ENCODE results near the gene SUN1.

The SUN1 gene

DNA sequence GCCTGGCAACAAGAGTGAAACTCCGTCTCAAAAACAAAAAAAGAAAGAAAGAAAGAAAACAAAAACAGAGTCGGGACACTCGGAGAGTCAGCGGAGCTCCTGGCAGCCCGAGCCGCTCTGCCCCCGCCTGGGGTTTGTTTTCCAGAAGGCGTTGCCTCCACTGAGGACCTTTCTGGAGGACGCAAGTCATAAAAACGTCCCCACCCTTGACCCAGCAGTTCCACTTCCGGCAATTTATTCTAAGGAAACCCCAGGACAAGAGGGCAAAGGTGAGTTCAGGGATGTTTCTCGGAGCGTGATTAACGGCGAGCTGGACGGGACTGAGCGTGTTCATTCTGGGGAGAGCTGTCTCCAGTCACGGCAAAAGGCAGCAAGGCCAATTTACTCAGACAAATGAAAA is 27.0 kb upstream of the SUN1 start:
- DNase-seq (ENCODE audit: low read depth in 2 of 2) = no peak

DNA sequence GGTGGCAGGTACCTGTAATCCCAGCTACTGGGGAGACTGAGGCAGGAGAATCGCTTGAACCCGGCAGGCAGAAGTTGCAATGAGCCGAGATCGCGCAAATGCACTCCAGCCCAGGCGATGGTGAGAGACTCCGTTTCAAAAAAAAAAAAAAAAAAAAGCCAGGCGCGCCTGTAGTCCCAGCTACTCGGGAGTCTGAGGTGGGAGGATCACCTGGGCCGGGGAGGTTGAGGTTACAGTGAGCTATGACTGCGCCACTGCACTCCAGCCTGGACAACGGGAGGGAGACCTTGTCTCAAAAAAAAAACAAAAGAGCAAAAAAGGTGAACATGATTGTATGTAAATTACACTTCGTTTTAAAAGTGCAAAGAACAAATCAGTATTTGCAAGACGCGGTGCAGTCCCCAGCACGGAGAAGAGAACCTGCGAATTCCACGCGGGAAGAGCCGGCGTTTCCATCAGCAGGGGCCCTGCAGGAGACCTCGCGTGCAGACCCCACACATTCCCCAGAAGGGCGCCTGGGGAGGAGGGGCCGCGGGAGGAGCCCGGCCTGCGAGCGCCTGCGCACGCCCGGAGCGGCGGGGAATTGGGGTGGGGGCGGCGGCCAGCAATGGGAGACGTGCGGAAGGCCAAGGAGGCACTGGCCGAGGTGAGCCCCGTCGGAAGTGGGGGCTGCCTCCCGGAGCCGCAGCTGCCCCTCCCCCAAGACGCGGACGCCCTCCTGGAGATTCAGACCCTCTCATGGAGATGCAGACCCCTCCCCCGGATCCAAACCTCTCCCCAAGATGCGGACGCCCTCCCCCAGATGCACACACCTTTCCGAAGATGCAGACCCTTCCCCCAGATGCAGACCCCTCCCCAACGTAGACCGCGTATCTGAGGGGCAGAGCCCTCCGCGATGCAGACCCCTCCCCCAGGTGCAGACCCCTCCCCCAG is 16.7 kb upstream of the SUN1 start:
- DNase-seq (ENCODE audit: low read depth in 2 of 2) = no peak

DNA sequence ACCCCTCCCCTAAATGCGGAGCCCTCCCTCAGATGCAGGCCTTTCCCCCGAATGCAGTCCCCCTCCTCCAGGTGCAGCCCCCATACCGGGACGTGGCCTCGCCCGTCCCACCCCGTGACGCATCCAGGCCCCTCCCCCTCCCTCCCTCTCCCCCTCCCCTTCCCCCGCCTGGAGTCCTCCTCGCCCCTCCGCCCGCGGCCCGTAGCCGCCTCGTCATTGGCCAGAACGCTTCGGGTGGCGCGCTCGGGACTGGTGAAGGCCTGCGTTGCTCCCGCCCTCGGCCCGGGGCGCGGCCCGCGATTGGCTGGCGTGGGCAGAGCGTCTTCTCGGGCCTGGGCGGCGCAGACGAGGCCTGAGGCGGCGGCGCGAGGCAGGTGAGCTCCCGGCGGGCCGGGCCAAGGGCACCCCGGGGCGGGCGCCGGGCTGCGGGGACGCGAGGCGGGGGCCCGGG is 16.0 kb upstream of the SUN1 start:
- DNase-seq (ENCODE audit: low read depth in 2 of 2) = peak; percentile 92 to 96

DNA sequence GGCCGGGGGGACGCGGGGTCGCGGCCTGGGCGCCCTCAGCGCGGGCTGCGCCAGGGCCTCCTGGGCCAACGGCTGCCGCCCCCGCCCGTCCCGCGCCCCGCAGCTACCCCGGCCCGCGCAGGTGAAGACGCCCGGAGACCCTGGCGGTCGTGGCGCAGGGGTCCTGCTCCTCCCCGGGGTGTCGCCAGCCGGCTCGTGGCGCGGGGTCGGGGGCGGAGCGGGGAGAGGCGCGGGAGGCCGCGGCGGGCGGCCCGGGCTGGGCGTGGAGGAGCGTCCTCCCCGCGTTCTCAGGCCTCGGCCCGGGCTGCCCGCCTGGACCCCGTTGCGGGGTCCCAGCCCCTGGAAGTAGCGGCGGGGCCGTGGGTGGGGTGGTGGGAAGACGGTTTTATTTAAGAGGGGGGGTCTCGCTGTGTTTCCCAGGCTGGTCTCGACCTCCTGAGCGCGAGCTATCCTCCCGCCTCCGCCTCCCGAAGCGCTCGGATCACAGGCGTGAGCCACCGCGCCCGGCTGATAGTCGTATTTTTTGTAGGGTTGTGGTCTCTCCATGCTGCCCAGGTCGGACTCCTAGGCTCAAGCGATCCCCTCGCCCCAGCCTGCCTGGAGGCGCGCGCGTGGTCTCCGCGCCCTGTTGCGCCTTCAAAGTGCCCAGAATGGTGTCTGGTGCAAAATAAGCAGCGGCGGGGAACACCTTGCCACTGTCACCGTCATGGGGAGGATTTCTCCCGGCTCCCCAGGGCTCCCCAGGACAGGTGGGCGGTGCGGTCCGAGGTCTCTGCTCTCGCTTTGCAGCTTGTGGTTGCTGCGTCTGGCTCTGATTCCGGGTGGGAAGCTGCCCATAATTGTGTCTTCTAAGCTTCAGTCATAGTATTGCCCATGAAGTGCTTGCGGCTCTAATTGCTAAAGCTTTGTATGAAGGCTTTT is 15.3 kb upstream of the SUN1 start:
- peak; percentile 33 to 43 for DNase-seq (ENCODE audit: low read depth in 2 of 2)

DNA sequence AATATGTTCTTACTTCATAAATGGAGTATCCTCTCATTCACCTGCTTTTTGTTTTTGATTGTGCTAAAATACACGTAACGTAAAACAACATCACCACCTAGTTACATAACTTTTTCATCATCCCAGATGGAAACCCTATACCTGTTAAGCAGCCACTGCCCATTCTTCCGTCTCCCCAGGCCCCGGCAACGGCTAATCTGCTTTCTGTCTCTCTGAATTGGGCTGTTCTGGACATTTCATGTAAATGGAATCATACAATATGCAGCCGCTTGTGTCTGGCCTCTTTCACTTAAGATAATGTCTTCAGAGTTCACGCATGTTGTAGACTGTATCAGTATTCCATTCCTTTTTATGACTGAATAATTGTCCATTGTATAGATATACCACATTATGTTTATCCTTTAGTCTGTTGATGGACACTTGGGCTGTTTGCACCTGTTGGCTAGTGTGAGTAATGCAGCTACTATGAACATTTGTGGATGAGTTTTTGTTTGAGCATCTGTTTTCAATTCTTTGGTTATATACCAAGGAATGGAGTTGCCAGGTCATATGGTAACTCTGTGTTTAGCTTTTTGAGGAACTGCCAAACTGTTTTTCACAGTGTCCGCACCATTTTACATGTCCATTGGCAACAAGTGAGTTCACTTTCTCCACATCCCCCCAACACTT is 14.1 kb upstream of the SUN1 start:
- no peak for DNase-seq (ENCODE audit: low read depth in 2 of 2)

DNA sequence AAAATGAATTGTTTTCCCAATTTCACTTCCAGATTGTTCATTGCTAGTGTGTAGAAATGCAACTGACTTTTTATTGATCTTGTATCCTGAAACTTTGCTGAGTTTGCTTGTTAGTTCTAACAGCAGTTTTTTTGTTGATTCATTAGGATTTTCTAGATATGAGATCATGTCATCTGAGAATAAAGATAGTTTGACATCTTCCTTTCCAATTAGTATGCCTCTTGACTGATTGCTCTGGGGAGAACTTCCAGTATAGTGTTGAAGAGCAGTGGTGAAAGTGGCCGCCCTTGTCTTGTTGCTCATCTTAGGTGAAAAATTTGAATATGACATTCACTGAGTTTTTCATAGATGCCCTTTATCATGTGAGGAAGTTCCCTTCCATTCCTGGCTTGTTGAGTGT is 11.9 kb upstream of the SUN1 start:
- DNase-seq (ENCODE audit: low read depth in 2 of 2) = no peak

DNA sequence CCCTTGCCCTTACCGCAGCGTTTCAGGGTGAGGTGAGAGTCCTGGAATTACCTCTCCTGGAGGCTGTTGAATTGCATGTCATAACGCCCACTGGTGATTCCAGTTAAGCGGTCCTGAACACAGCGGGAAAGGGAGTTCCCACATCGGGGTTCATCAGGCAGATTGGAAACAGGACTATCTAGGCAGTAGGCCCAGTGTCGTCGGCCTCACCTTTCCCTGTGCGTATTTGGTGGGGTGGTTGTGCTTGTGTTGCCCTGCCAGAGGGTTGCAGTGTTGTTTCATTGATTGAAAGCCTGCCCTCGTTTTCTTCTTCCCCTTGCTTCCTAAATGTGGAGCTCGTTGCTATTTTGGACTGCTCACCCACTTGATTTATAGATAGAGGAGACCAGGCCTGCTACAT is 10.6 kb upstream of the SUN1 start:
- no peak for DNase-seq (ENCODE audit: low read depth in 2 of 2)

DNA sequence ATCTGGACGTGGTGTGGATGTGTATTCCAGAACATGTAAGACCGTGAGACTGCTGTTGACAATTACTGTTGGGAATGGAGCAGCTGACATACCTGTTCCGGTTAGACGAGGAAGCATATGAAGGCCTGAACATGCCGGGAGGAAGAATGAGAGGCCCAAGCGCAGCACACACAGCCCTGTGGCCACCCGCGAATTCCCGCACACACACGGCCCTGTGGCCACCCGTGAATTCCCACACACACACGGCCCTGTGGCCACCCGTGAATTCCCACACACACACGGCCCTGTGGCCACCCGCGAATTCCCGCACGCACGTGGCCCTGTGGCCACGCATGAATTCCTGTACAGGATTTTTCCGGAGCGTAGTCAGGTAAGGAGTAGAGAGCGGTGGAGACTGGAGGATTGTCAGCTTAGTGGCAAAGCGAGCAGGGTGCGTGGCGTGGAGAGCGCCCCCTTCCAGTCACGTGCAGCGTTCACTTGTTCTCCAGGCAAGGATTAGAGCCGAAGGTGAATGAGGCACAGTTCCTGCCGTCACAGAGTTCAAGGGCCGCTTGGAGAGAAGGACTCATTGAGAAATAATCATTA is 9.5 kb upstream of the SUN1 start:
- no peak for DNase-seq (ENCODE audit: low read depth in 2 of 2)

DNA sequence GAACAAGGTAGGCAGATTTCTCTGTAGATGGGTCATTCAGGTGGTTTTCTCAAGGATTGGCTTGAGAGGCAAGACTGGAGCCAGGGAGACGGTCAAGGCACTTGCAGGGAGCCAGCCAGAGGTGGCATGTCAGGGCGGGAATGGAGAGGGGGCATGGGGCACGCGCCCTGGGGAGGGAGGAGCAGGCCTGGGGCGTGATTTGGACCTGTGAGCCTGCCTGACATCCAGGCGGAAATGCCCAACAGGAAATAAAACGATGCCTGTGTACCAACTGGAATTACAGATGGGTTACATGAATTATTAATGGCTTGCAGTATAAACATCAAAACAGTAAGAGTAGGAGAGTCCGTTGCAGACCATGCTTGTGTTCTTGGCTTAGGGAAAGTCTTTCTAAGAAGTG is 8.6 kb upstream of the SUN1 start:
- no peak for DNase-seq (ENCODE audit: low read depth in 2 of 2)

DNA sequence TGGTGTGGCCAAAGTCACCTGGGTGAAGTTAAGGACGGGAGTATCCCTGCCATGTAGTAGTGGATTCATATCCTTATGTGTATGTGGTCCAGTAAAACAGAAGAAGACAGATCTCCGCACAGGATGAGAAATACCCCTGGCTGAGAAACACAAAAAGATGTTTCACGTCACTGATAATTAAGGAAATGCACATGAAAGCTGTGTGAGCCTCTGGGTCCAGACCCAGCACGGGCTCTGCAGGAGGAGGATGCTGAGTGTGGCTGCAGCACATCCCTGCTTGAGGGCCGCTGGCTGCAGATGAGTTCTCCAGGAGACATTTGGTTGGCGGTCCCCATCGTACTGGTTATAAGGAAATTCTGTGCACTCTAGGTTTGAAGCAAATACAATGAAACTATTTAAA is 8.2 kb upstream of the SUN1 start:
- DNase-seq (ENCODE audit: low read depth in 2 of 2) = no peak

DNA sequence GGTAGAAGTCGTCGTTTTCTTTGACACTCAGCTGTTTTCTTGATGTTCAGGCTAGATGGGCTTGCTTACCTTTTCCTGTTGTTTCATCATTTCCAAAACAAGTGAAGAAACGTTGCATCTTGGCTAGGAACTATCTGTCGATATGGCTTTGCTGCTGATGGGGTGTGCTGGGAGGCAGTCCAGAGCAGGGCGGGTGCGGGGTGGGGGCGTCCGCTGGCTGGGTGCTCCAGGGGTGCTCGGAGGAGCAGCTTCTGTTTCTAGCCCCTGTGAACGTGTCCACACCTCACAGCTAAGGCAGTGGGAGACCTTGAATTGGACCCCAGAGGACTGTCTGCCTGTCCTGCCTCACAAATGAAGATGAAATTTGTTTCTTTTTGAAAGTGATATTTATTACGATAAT is 7.6 kb upstream of the SUN1 start:
- no peak for DNase-seq (ENCODE audit: low read depth in 2 of 2)

DNA sequence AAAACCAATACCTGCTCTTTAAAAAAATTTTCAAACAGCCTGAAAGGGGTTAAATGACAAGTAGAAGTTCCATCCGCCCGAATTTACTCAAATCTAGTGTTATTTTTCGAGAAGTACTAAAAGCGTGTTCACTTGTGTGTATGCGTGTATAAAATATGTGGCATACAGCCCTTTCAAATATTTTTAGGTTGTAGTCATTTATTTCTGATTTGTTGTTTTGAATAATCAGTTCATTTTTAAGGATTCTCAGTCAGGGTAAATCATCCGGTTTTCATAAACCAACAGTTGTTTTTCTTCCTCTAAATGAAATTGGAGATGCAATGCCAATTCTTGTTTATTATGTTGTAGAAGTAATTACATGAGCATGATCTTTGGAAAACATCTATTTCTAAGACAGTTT is 6.9 kb upstream of the SUN1 start:
- no peak for DNase-seq (ENCODE audit: low read depth in 2 of 2)

DNA sequence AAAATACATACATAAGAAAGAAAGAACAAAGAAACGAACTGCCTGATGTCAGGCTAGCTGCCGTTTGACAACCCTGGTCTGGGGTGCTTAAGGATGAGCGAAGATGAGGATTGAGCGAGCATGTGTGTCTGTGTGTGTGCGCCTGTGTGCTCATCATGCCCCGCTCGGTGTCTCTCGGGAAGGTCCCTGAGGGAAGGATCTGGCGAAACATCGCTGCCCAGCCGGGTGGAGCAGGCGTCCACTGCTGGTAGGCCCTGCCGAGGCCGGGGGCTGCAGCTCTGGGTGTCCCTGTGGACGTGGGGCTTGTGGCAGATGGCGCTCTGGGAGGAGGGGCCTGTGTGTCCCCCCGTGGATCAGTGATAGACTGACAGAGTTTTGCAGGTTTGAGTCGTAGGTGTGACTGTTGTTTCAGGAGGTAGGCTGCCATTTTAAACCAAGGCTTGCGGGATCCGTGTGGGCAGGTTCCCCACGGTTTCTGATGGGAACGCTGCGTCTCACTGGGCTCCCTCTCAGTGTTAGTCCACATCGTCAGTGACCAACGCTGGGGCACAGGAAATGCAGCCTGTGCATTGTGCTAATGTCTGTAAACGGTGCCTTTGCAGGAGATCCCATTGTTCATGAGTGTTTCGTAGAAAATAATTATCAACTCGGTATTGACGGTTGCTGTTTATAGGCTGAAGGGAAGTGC is 5.9 kb upstream of the SUN1 start:
- DNase-seq (ENCODE audit: low read depth in 2 of 2) = no peak

DNA sequence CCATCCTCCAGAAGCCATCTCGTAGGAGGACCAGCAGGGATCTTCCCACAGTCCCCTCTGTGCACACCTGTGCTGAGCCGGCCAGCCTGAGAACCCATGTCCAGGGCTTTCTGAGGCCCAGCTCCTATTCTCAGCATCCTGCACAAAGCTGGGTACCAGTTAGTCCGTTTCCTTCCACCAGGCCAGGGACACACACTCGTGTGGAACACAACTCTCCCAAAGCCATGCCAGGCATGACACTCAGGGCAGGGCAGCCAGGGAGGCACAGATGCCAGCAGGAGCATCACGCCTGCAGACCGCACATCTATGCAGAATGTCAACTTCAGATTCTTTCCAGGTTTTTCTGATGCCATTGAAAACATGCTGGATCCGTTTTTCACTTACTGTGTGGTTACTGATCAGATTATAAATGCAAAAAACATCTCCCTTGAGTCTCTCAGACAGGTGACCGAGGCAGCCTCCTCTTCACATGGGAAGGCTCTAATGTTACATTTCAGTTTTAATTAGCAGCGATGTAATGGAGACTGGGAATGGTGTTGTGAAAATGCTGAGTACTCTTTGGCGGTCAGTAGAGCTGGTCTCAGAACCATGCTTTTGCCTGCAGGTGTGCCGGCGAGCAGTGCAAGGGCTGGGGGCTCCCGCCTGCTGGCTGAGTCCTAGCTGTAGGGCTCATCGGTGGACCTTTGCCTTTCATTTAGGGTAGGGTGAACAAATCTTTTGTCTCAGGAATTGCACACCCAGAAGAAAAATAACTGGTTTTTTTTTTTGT is 3.3 kb upstream of the SUN1 start:
- no peak for DNase-seq (ENCODE audit: low read depth in 2 of 2)

DNA sequence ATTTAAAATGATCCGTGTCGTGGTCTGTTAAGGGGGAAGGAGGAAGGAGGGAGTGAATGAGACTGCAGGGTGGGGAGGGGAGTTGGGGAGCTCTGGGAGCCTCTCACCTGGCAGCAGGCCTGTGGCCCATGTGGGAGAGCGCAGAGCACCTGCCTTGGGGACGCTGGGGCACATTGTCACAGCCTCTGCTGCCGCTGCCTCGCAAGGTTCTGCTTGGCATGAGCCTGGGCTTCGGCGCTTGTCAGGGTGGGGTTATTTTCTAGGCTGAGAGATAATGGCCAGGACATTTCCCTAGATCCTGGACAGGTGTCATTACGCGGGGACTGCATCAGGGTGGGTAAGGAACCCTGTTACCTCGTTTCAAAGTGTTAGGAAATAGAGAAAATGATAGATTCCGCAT is 2.2 kb upstream of the SUN1 start:
- no peak for DNase-seq (ENCODE audit: low read depth in 2 of 2)

DNA sequence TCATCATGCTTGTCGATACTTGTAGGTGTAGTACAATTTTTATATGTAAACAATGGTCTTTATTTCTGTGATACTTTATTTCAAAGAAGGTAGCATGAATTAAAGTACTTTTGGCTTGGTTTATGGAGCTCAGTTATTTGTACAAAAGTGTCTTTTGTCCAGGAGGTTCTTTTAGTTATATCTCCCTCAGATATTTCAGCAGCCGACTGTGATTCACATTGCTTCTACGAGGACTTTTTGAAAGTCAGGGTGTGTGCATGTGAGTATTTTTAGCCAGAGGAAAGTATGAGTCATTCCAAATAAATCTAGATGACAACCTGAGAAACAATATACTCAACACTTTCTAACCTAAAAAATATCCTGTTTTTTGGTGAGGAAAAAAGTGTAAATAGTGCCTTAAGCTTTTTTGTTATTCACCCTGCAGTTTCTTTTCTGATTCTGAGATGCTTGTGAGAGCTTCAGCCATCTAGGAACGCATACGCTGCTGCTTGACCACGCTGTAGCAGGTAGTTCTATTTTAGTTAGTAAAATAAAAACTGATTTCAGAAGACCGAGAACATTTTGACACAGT is 595 bp upstream of the SUN1 start:
- no peak for DNase-seq (ENCODE audit: low read depth in 2 of 2)

DNA sequence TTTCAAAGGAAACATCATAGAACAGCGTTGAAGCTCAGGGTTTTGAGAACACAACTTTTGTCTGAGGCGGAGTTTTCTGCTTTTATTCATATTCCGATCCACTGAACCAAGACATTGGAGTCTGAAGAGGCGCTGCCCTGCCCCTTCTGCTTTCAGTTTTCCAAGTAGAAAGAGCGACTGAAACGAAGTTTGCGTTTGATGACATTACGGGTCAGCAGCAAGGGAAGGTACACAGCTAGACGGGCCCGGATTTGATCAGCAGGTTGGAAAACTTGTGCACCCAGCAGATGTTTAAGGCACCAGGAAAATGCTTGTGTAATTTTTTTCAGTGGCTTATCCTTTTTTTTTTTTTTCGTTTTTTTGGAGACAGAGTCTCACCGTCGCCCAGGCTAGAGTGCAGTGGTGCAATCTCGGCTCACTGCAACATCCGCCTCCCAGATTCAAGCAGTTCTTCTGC is 720 bp downstream of the SUN1 start:
- no peak for DNase-seq (ENCODE audit: low read depth in 2 of 2)

DNA sequence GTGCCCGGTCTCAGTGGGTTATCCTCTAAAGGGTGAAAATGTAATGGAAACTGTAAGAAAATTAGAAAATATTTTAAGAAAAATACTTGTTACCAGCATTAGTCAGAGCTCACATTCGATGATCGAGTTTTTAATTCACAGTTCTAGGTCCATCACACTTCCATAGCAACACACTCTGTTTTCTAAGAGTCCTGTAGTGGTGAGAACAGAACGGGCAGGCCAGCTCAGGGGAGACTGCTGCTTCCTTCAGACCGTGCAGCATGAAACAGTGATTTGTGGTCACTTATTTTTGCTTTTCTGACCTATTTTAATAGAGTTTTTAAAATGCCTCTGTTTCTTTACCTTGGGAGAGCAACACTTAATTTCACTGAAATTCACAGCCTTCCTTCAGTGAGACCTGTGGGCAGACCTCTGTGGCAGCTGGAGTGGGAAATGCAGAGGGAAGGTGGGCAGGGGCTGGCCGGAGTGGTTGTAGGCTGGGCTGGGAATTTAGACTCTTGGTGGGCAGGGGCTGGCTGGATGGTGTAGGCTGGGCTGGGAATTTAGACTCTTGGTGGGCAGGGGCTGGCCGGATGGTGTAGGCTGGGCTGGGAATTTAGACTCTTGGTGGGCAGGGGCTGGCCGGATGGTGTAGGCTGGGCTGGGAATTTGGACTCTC is 1.5 kb downstream of the SUN1 start:
- DNase-seq (ENCODE audit: low read depth in 2 of 2) = no peak

DNA sequence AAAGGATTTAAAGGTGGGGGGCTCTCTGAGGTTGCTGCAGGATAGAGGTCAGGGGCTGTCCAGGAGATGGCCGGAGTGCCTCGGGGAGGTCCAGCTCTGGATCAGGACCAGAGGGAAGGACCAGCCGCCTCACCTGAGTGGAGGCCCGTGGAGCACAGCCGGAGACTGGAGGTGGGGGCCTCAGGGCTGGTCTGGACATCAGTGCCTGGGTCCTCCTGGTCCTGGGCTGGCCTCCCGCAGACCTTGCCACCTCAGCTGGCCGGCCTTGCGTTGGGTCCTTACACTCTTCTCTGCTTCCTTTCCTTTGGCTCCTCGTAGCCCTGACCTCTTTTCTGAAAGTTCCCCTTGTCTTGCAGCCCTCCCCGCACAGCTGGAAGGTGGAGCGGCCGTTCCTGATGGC is 2.0 kb downstream of the SUN1 start:
- no peak for DNase-seq (ENCODE audit: low read depth in 2 of 2)

All from stimulated activated CD4-positive, alpha-beta T cell treated with anti-CD3 and anti-CD28 coated beads, Interleukin-15, amount 100 ng/mL, for 48 hours (primary cell).